ENCODE data around the gene PTPRD.

DNA sequence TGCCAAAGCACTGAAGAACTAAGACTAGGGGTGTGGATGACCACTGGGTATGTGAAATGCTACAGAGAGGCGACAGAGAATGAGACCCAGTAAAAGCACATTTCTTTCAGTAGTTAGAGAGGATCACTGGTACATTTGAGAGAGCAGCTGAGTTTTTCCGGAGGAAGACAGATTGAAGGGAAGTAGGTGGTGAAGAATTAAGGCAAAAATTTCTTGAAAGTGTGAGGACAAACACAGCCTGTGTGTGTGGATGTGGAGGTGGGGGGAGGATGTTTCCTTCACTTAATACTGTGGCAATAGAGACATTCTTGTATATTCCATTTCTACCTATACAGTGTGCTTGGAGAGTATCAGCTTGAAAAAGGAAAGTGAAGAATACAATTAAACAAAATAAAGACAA lies 1942.1 kb downstream of the PTPRD start:
- no peak for TF ChIP-seq RELA (CRISPR knock-in tag; IDR thresholded peaks at IDR 0.05; ENCODE audit: borderline replicate concordance)
- TF ChIP-seq, protein P1, sequence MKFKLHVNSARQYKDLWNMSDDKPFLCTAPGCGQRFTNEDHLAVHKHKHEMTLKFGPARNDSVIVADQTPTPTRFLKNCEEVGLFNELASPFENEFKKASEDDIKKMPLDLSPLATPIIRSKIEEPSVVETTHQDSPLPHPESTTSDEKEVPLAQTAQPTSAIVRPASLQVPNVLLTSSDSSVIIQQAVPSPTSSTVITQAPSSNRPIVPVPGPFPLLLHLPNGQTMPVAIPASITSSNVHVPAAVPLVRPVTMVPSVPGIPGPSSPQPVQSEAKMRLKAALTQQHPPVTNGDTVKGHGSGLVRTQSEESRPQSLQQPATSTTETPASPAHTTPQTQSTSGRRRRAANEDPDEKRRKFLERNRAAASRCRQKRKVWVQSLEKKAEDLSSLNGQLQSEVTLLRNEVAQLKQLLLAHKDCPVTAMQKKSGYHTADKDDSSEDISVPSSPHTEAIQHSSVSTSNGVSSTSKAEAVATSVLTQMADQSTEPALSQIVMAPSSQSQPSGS (CRISPR knock-in tag; IDR thresholded peaks at IDR 0.05; ENCODE audit: borderline replicate concordance, low read depth): no peak
- TF ChIP-seq NFATC4 (CRISPR knock-in tag; IDR thresholded peaks at IDR 0.05): no peak
- no peak for TF ChIP-seq CTCF (IDR thresholded peaks at IDR 0.05)
- no peak for TF ChIP-seq SMAD3 (CRISPR knock-in tag; IDR thresholded peaks at IDR 0.05; ENCODE audit: borderline replicate concordance)
- no peak for TF ChIP-seq NR2C2 (CRISPR knock-in tag; IDR thresholded peaks at IDR 0.05)
- TF ChIP-seq PREB (CRISPR knock-in tag; IDR thresholded peaks at IDR 0.05; ENCODE audit: borderline replicate concordance): no peak
- no peak for TF ChIP-seq TEAD4 (CRISPR knock-in tag; IDR thresholded peaks at IDR 0.05)
- no peak for TF ChIP-seq CREB1 (CRISPR knock-in tag; IDR thresholded peaks at IDR 0.05)
- TF ChIP-seq TCF7 (CRISPR knock-in tag; IDR thresholded peaks at IDR 0.05; ENCODE audit: low read depth): no peak
- TF ChIP-seq USF2 (CRISPR knock-in tag; IDR thresholded peaks at IDR 0.05): no peak
- no peak for TF ChIP-seq ZNF317 (CRISPR knock-in tag; IDR thresholded peaks at IDR 0.05; ENCODE audit: borderline replicate concordance, low read depth)
- no peak for TF ChIP-seq ATF6 (CRISPR knock-in tag; IDR thresholded peaks at IDR 0.05)
- TF ChIP-seq ZNF232 (CRISPR knock-in tag; IDR thresholded peaks at IDR 0.05): no peak
